NOMO-1 (cell line): ENCODE measurements around the gene LEKR1.

Source experiments
- DNase-seq, 2 experiments: peaks; one replicate each; lab custom pipeline; 2025; ENCODE audit not compliant: unreplicated experiment in 2 of 2; lab: John Stamatoyannopoulos, UW

The LEKR1 gene

GRCh38 chr3:157045238-157045850, 219.2 kb downstream of the LEKR1 start:
- no peak for DNase-seq

- DNase-seq = no peak
Observed at GRCh38 chr3:157046520-157046919, 220.4 kb downstream of the LEKR1 start.

- DNase-seq = no peak
Observed at GRCh38 chr3:157051055-157051454, 224.9 kb downstream of the LEKR1 start.

DNA sequence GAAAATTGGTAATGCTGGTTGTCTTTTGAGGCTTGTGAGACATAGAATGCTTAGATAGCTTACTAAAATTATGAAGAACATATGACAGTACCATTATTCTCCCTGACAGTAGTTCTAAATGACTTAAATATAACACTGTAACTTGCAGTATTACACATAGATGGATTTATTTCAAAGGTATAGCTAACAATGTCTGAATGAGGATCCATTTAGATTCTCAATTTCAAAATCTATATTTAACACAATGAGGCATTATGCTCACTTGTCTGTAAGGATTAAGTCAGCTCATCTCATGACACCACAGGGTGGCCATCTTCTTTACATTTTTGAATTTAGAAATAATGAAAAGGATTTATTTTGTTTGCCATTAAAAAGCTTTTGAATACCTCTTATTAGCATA, 225.4 kb downstream of the LEKR1 start:
- no peak for DNase-seq

DNA sequence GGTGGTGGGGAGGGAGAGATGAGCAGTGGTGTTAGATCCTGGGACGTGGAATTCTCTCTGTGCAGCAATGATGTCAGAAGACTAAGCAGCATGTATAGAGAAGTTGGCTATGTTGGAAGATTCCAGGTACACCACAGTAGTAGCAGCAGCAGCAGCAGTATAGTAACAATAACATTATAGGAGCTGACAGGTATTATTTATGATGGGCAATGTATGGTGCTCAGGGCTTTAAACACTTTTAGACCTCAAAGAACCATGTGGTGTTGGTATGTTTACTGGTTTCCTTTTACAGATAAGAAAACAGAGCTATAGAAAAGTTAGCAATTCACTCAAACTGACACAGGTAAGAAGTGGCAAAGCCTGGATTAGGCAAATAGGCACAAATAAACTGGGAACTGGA, 229.9 kb downstream of the LEKR1 start:
- no peak for DNase-seq

GRCh38 chr3:157058392-157059071, 232.4 kb downstream of the LEKR1 start:
- DNase-seq = no peak

GRCh38 chr3:157059181-157059580, 233.0 kb downstream of the LEKR1 start:
- DNase-seq = no peak

GRCh38 chr3:157059661-157060060, 233.5 kb downstream of the LEKR1 start:
- no peak for DNase-seq

DNA sequence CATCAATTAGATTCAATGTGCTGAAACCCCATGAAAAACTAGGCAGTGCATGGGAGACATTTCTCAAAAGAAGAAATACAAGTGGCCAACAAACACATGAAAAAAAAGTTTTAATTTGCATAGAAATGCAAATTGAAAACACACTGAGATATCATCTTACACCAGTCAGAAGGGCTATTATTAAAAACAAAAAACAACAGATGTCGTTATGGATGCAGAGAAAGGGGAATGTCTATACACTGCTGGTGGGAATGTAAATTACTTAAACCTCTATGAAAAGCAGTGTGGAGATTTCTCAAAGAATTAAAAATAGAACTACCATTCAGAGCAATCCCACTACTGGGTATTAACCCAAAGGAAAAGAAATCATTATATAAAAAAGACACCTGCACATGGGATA, 235.1 kb downstream of the LEKR1 start:
- no peak for DNase-seq

DNA sequence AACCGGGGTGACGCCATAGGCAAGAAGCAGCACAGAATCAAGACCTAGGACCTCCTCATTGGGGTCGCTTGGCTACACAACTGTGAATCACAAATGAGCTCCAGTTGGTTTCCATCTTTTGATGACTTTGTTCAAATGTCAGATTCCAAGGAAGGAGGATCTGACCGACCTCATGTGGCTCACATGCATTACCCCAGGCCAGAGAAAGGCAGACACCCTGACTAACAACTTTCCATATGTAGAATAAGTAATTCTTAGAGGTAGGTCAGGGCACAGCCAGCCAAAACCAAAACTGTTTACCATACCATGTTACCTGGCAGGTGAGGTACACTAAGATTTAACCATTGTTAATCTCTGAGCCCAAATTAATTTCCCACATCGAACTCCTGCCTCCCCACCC, 237.3 kb downstream of the LEKR1 start:
- DNase-seq = no peak

DNA sequence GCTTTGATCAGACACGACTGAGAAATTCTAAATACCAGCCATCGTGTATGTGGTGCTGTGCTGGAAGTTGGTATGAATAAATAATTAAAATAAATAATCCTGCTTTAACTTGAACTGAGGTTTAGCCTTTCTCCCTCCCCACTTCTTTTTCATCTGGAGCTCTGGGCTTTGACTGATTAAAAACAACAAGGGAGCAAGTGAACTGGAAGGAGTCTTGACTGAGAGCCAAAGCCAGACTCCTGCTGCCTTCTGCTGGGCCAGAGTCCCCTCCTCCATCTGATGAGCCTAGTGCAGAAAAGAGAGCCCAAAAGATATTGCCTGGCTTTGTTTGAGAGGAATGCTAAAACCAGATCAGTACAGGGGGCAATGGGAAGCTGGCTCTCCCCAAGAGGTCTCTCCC, 237.8 kb downstream of the LEKR1 start:
- DNase-seq = no peak

DNA sequence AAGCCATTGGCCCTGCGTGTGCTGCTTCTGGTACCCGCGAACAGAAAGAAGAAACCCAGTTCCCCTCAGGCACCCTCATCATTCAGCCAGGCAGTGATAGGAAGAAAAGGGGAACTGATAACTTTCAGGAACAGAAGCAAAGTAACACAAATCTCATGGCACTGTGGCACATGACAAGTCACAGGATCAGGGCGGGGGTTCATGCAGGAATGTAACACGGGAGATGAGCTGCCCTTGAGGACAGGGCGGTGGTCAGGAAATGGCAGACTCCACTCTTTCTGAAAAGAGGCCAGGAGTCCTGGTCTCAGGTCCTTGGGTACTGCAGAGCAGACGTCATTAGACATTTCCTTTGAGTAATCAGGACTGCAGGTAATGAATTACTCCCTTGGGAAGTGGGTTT, 238.2 kb downstream of the LEKR1 start:
- peak; percentile 58 to 82 for DNase-seq

DNA sequence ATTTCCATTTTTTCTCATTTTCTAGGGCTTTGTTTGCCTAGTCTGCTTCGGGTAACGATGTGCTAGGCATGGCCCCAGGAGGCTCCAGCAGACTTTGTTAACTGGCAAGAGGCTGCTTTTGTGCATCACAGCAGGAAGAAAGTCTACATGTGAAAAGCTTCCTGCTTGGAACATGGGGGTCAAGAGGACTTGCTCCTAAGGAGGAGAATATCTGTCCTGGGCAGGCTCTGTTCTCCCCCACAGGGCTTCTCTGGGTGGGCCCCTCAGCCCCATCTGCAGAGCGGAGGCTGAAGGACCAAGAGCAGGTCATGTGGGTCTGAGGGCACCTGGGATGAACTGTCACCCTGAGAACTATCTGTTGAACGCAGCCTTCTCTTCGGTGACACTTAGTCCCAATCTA, 239.0 kb downstream of the LEKR1 start:
- DNase-seq = no peak

- no peak for DNase-seq
Observed at GRCh38 chr3:157066335-157067098, 240.4 kb downstream of the LEKR1 start.

GRCh38 chr3:157067114-157067513, 241.0 kb downstream of the LEKR1 start:
- DNase-seq = no peak

DNA sequence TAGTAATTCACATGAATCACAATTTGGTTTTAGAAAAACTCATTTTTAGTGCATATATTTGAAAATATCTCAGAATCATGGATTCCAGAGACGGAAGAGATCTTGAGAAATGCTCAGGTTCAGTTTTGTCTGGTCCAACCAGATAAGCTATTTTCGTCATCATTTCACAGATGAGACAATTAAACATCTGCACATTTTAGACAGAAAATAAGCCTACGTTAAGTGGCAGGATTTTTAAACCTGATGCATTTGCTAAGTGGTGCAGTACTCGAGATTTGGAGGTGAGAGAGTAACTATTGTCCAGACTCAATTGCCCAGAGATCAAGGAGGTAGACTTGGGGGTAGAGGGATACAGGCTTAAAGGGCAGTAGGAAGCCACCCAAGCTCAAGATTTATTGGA, 243.3 kb downstream of the LEKR1 start:
- DNase-seq = no peak

GRCh38 chr3:157069846-157070677, 243.9 kb downstream of the LEKR1 start:
- no peak for DNase-seq

- DNase-seq = no peak
Observed at GRCh38 chr3:157070678-157070999, 244.5 kb downstream of the LEKR1 start.

DNA sequence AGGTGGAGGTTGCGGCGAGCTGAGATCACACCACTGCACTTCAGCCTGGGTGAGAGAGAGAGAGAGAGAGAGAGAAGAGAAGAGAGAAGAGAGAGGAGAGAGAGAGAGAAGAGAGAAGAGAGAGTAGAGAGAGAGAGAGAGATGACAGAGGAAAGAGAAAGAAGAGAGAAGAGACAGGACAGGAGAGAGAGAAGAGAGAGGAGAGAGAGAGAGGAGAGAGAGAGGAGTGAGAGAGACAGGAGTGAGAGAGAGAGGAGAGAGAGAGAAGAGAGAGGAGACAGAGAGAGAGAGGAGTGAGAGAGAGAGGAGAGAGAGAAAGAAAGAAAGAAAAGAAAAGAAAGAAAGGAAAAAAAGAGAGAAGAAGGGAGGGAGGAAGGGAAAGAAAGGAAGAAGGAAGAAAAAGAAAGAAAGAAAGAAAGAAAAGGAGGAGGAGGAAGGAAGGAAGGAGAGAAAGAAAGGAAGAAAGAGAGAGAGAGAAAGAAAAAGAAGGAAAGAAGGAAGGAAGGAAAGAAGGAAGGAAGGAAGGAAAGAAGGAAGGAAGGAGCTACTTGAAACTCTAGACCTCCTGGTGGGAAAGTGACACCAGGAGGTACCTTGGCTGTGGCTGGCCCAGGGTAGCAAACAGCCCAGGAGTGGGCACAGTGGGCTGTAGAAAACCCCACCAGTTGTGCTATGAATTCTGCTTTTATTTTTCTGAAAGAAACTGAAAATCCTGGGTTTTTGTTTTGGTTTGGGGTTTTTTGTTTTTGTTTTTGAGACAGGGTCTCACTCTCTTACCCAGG, 245.8 kb downstream of the LEKR1 start:
- DNase-seq = no peak

DNA sequence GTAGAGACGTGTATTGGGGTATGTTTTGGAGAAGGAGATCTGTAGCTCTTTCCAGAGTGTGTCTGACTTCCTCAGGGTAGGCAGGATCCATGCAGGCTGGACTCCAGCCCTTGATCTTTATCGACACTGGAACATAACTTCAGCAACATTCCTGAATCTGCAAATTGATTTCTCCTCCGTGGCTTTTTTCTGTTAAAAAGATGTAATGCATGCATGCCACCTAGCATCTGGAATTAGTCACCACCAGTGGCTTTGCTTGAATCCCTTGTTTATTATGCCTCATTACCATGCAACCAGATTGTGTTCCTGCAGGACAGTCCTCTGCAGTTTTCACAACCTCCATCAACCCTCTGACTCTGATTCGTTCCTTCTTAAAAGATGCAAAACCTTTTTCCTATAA, 247.7 kb downstream of the LEKR1 start:
- no peak for DNase-seq

GRCh38 chr3:157074490-157074889, 248.3 kb downstream of the LEKR1 start:
- no peak for DNase-seq
